GM20000 (cell line): Measurements from ENCODE around the gene ADRA2C.

Experiments used
- DNase-seq: peaks from one replicate; pipeline ENCODE4 v3.0.0; 2012; ENCODE audit warnings: low spot score
- CTCF ChIP-seq: IDR thresholded peaks from 2 replicates; pipeline ENCODE4 v1.5.1; 2012; ENCODE audit warnings: mild to moderate bottlenecking, control low read depth; ENCODE audit errors: extremely low read depth, missing control alignments

ADRA2C gene

GRCh38 chr4:3801521-3801920 lies 35.3 kb downstream of the ADRA2C start:
- TF ChIP-seq CTCF = no peak
- DNase-seq = no peak

DNA sequence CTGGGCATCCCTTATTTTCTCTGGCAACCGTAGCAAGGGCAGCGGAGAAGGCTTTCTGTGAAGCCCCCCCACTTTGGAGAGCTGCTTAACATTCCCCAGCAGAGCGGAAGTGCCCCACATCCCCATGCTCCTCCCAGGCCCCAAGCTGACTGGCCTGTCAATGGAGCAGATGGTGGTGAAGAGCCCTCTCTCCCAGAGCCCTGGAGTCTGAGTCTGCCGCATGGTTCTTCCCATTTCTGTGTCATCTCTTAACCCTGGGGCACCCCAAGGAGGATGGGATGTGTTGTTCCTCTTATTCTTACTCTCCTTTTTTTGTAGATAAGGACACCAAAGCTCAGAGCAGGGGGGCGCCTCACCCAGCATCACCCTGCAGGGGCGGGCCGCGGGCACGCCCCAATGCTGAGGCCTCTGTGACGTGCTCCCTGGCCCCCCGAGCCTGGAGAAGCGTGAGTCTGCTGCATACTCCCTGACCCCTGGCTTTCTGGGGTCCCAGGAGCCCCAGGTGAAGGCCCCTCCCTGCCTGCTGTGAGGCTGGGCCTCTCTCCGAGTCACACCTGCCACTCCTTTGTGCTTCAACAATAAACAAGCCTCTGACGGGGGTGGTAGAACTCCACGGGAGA lies 35.9 kb downstream of the ADRA2C start:
- no peak for DNase-seq
- TF ChIP-seq CTCF = no peak

GRCh38 chr4:3802571-3803474 lies 36.6 kb downstream of the ADRA2C start:
- no peak for TF ChIP-seq CTCF
- no peak for DNase-seq

- DNase-seq = no peak
- TF ChIP-seq CTCF = no peak
Measured at GRCh38 chr4:3803475-3803847, 37.3 kb downstream of the ADRA2C start.

GRCh38 chr4:3803946-3804345 lies 37.8 kb downstream of the ADRA2C start:
- DNase-seq = no peak
- no peak for TF ChIP-seq CTCF

GRCh38 chr4:3805026-3805425 lies 38.8 kb downstream of the ADRA2C start:
- TF ChIP-seq CTCF = no peak

DNA sequence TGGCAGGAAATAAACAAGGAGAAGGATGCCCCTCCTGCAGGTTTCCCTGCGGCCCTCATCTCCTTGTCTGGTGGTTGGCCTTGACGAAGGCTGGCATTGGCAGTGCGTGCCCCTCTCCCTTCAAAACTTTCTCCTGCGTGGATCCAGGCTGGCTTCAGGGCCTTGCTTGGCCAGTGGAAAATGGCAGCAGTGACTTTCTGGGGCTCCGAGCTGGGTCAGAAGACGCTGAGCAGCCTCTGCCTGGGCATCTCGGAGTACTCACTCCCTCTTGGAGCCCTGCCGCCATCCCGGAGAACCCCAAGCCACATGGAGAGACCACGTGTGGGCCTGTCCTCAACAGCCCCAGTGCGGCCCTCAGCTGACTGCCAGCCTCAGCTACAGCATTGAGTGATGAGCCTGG lies 39.5 kb downstream of the ADRA2C start:
- DNase-seq = no peak
- TF ChIP-seq CTCF = no peak

More at GRCh38 chr4:3805026-3805425, 38.8 kb downstream of the ADRA2C start:
- no peak for DNase-seq
